WTC11 (cell line): Measurements from ENCODE around the gene PPOX. TPM values are rescaled to one million over a fixed set of nuclear protein-coding genes. Genes with fewer than 3 reads are reported as not detected.

Experiments
- ATAC-seq: fragments of 200-7000 bp; cut with Tn5 transposase; 2 replicates; pipeline ENCODE4 v1.10.0; 2021; ENCODE audit warnings: mild to moderate bottlenecking, moderate library complexity
- CTCF ChIA-PET: fragments of 300-600 bp; sonication (Branson Sonifier 250); formaldehyde crosslinking; loops from one replicate; lab custom pipeline; 2021; ENCODE audit warnings: antibody characterized with exemption; lab: Charles Lee
- POLR2A ChIA-PET: fragments of 350-600 bp; sonication (Branson Sonifier 250); formaldehyde crosslinking; loops from one replicate; lab custom pipeline; 2021; ENCODE audit warnings: antibody characterized with exemption; lab: Charles Lee
- DNase-seq: peaks from one replicate; pipeline ENCODE4 v3.0.0; 2021; ENCODE audit warnings: low spot score
- H3K27ac Mint-ChIP-seq: 2 replicates; pipeline ENCODE4 v1.8.0; 2021; ENCODE audit warnings: mixed read lengths
- H3K27me3 Mint-ChIP-seq: 2 replicates; pipeline ENCODE4 v1.8.0; 2021; ENCODE audit warnings: low read depth, mild to moderate bottlenecking, moderate library complexity, mixed read lengths
- H3K36me3 Mint-ChIP-seq: 2 replicates; pipeline ENCODE4 v1.8.0; 2021; ENCODE audit warnings: mixed read lengths
- H3K4me1 Mint-ChIP-seq: 2 replicates; pipeline ENCODE4 v1.8.0; 2022; ENCODE audit warnings: mixed read lengths
- H3K4me3 Mint-ChIP-seq: 2 replicates; pipeline ENCODE4 v1.8.0; 2021; ENCODE audit warnings: mild to moderate bottlenecking, moderate library complexity, mixed read lengths
- H3K9me3 Mint-ChIP-seq: 2 replicates; pipeline ENCODE4 v1.8.0; 2021; ENCODE audit warnings: mixed read lengths
- CBFB ChIP-seq: sonication (generic); formaldehyde crosslinking; IDR thresholded peaks from 2 replicates; pipeline ENCODE4 v1.8.1; 2022; ENCODE audit warnings: mild to moderate bottlenecking, low read depth, missing genetic modification reagents
- EMX1 ChIP-seq: fragments of 250-450 bp; sonication (Bioruptor Pico); IDR thresholded peaks from 2 replicates; pipeline ENCODE4 v1.8.0; 2021; ENCODE audit warnings: mild to moderate bottlenecking
- FOXP1 ChIP-seq: sonication (generic); formaldehyde crosslinking; IDR thresholded peaks from 2 replicates; pipeline ENCODE4 v1.8.0; 2022; ENCODE audit warnings: missing genetic modification reagents, mild to moderate bottlenecking, moderate library complexity, borderline replicate concordance
- HMGA2 ChIP-seq: fragments of 250-450 bp; sonication (Bioruptor Pico); IDR thresholded peaks from 2 replicates; pipeline ENCODE4 v1.4.0; 2021; ENCODE audit warnings: mild to moderate bottlenecking, moderate library complexity
- IRF2 ChIP-seq: sonication (generic); formaldehyde crosslinking; IDR thresholded peaks from 2 replicates; pipeline ENCODE4 v1.8.0; 2022; ENCODE audit warnings: low read depth, missing genetic modification reagents, borderline replicate concordance
- JAZF1 ChIP-seq: fragments of 250-450 bp; sonication (Bioruptor Pico); IDR thresholded peaks from 2 replicates; pipeline ENCODE4 v1.9.0; 2021; ENCODE audit warnings: moderate library complexity, mild to moderate bottlenecking, inconsistent platforms
- NFATC4 ChIP-seq: fragments of 250-450 bp; sonication (Bioruptor Pico); IDR thresholded peaks from 2 replicates; pipeline ENCODE4 v1.9.0; 2021; ENCODE audit warnings: mild to moderate bottlenecking
- NR3C1 ChIP-seq: sonication (generic); formaldehyde crosslinking; conservative IDR thresholded peaks from 2 replicates; pipeline ENCODE4 v1.8.1; 2023; ENCODE audit warnings: low read depth, mild to moderate bottlenecking, missing genetic modification reagents
- PRRX2 ChIP-seq: fragments of 250-450 bp; sonication (Bioruptor Pico); IDR thresholded peaks from 2 replicates; pipeline ENCODE4 v1.8.0; 2021; ENCODE audit warnings: mild to moderate bottlenecking
- RELA ChIP-seq: sonication (generic); formaldehyde crosslinking; IDR thresholded peaks from 2 replicates; pipeline ENCODE4 v1.8.1; 2022; ENCODE audit warnings: missing genetic modification reagents, mild to moderate bottlenecking, borderline replicate concordance
- TCF7 ChIP-seq: sonication (generic); formaldehyde crosslinking; IDR thresholded peaks from 2 replicates; pipeline ENCODE4 v1.8.0; 2022; ENCODE audit warnings: mild to moderate bottlenecking, low read depth, missing genetic modification reagents, moderate library complexity
- TP53 ChIP-seq: sonication (generic); formaldehyde crosslinking; IDR thresholded peaks from 2 replicates; pipeline ENCODE4 v1.8.1; 2023; ENCODE audit warnings: mild to moderate bottlenecking, missing genetic modification reagents
- ZNF232 ChIP-seq: sonication (generic); formaldehyde crosslinking; IDR thresholded peaks from 2 replicates; pipeline ENCODE4 v1.8.0; 2022; ENCODE audit warnings: mild to moderate bottlenecking, missing genetic modification reagents
- ZNF263 ChIP-seq: sonication (generic); formaldehyde crosslinking; IDR thresholded peaks from 2 replicates; pipeline ENCODE4 v1.8.1; 2022; ENCODE audit warnings: low read depth, mild to moderate bottlenecking, moderate library complexity, missing genetic modification reagents
- total RNA-seq: library from RNA; stranded (reverse); gene quantifications from 3 replicates; pipeline ENCODE4 v1.2.3, GENCODE V29; 2021
- TF ChIP-seq, protein P1 (sequence below): sonication (generic); formaldehyde crosslinking; IDR thresholded peaks from 2 replicates; pipeline ENCODE4 v1.8.0; 2022; ENCODE audit warnings: mild to moderate bottlenecking, missing genetic modification reagents
- TF ChIP-seq, protein P2 (sequence below): sonication (generic); formaldehyde crosslinking; IDR thresholded peaks from 2 replicates; pipeline ENCODE4 v1.8.0; 2022; ENCODE audit warnings: mild to moderate bottlenecking, missing genetic modification reagents
- TF ChIP-seq, protein P3 (sequence below): sonication (generic); formaldehyde crosslinking; IDR thresholded peaks from 2 replicates; pipeline ENCODE4 v1.8.1; 2022; ENCODE audit warnings: mild to moderate bottlenecking, missing genetic modification reagents, moderate library complexity, borderline replicate concordance
- TF ChIP-seq, protein P4 (sequence below): sonication (generic); formaldehyde crosslinking; IDR thresholded peaks from 2 replicates; pipeline ENCODE4 v1.8.1; 2023; ENCODE audit warnings: mild to moderate bottlenecking, missing genetic modification reagents
- TF ChIP-seq, protein P5 (sequence below): fragments of 250-450 bp; sonication (Bioruptor Pico); IDR thresholded peaks from 2 replicates; pipeline ENCODE4 v1.9.0; 2021; ENCODE audit warnings: moderate library complexity, mild to moderate bottlenecking, inconsistent platforms, borderline replicate concordance
- TF ChIP-seq, protein P6 (sequence below): sonication (generic); formaldehyde crosslinking; IDR thresholded peaks from 2 replicates; pipeline ENCODE4 v1.8.1; 2022; ENCODE audit warnings: low read depth, missing genetic modification reagents, borderline replicate concordance
- TF ChIP-seq, protein P7 (sequence below): fragments of 250-450 bp; sonication (Bioruptor Pico); IDR thresholded peaks from 2 replicates; pipeline ENCODE4 v2.1.2; 2022; ENCODE audit warnings: mild to moderate bottlenecking, moderate library complexity
- TF ChIP-seq, protein P8 (sequence below): sonication (generic); formaldehyde crosslinking; IDR thresholded peaks from 2 replicates; pipeline ENCODE4 v1.8.0; 2023; ENCODE audit warnings: missing genetic modification reagents
- TF ChIP-seq, protein P9 (sequence below): sonication (generic); formaldehyde crosslinking; conservative IDR thresholded peaks from 2 replicates; pipeline ENCODE4 v1.8.1; 2022; ENCODE audit warnings: mild to moderate bottlenecking, missing genetic modification reagents
- TF ChIP-seq, protein P10 (sequence below): sonication (generic); formaldehyde crosslinking; IDR thresholded peaks from 2 replicates; pipeline ENCODE4 v1.8.1; 2022; ENCODE audit warnings: mild to moderate bottlenecking, moderate library complexity, missing genetic modification reagents

The PPOX gene
- total RNA-seq, 1 experiment from 2014 or later, result 44.8 TPM

DNA sequence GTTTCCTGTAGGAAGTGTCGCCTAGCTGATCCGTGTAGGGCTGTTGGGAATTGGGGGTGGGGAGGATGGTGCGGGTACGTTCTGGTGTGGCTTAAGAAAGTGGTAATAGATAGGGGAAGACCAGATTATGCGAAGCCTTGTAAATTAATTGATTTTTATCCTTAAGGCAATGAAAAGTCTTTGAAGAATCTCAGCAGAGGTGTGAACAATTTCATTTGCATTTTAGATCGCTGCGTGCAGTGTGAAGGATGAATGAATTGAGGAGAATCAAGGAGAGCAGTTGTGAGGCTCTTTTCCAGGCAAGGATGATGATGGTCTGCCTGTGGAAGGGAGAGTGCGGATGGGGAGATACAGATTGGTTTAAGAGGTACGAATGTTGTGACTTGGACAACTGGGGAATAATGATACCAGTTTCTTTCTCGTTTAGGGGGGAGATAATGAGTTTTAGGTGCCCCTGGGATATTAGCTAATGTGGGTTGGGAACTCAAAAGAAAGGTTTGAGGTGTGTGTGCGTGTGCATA lies 32.9 kb upstream of the PPOX start:
- ATAC-seq (peak; percentile 12), DNase-seq (no peak)
- POLR2A ChIA-PET, result interaction anchor here (0.8 to 2.4 kb wide), 13 partner anchors 12 to 179 kb away, joined by 3 to 12 read pairs (median 5); partner anchors contain the start of genes F11R, ITLN2, NDUFS2 and NIT1
- Mint-ChIP-seq H3K36me3 (peaks cover 16% of the 10 kb centered on the region), H3K9me3 (no peaks in the 10 kb centered on the region), H3K27me3 (no peaks in the 10 kb centered on the region), H3K27ac (no peak overlapping the region), H3K4me1 (peaks cover 27% of the 10 kb centered on the region), H3K4me3 (no peak overlapping the region)
- TF ChIP-seq ZNF263 (no peak), ZNF232 (CRISPR knock-in tag) (no peak), TCF7 (no peak), FOXP1 (CRISPR knock-in tag) (no peak), TP53 (CRISPR knock-in tag) (no peak), IRF2 (CRISPR knock-in tag) (no peak), CBFB (CRISPR knock-in tag) (no peak), HMGA2 (CRISPR knock-in tag) (no peak), NFATC4 (CRISPR knock-in tag) (no peak)
- TF ChIP-seq, protein P1, sequence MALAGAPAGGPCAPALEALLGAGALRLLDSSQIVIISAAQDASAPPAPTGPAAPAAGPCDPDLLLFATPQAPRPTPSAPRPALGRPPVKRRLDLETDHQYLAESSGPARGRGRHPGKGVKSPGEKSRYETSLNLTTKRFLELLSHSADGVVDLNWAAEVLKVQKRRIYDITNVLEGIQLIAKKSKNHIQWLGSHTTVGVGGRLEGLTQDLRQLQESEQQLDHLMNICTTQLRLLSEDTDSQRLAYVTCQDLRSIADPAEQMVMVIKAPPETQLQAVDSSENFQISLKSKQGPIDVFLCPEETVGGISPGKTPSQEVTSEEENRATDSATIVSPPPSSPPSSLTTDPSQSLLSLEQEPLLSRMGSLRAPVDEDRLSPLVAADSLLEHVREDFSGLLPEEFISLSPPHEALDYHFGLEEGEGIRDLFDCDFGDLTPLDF (CRISPR knock-in tag), result no peak
- TF ChIP-seq, protein P2, sequence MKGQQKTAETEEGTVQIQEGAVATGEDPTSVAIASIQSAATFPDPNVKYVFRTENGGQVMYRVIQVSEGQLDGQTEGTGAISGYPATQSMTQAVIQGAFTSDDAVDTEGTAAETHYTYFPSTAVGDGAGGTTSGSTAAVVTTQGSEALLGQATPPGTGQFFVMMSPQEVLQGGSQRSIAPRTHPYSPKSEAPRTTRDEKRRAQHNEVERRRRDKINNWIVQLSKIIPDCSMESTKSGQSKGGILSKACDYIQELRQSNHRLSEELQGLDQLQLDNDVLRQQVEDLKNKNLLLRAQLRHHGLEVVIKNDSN (CRISPR knock-in tag), result no peak
- TF ChIP-seq, protein P3, sequence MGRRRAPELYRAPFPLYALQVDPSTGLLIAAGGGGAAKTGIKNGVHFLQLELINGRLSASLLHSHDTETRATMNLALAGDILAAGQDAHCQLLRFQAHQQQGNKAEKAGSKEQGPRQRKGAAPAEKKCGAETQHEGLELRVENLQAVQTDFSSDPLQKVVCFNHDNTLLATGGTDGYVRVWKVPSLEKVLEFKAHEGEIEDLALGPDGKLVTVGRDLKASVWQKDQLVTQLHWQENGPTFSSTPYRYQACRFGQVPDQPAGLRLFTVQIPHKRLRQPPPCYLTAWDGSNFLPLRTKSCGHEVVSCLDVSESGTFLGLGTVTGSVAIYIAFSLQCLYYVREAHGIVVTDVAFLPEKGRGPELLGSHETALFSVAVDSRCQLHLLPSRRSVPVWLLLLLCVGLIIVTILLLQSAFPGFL (CRISPR knock-in tag), result no peak
- TF ChIP-seq, protein P4, sequence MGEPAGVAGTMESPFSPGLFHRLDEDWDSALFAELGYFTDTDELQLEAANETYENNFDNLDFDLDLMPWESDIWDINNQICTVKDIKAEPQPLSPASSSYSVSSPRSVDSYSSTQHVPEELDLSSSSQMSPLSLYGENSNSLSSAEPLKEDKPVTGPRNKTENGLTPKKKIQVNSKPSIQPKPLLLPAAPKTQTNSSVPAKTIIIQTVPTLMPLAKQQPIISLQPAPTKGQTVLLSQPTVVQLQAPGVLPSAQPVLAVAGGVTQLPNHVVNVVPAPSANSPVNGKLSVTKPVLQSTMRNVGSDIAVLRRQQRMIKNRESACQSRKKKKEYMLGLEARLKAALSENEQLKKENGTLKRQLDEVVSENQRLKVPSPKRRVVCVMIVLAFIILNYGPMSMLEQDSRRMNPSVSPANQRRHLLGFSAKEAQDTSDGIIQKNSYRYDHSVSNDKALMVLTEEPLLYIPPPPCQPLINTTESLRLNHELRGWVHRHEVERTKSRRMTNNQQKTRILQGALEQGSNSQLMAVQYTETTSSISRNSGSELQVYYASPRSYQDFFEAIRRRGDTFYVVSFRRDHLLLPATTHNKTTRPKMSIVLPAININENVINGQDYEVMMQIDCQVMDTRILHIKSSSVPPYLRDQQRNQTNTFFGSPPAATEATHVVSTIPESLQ (CRISPR knock-in tag), result no peak
- TF ChIP-seq, protein P5, sequence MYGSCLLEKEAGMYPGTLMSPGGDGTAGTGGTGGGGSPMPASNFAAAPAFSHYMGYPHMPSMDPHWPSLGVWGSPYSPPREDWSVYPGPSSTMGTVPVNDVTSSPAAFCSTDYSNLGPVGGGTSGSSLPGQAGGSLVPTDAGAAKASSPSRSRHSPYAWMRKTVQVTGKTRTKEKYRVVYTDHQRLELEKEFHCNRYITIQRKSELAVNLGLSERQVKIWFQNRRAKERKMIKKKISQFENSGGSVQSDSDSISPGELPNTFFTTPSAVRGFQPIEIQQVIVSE, result no peak
- CTCF ChIA-PET, result interaction anchor here (0.5 to 4.8 kb wide), 11 partner anchors 8 to 452 kb away, joined by 3 to 18 read pairs (median 4); partner anchors contain the start of genes ITLN2, KLHDC9, NIT1 and PFDN2

DNA sequence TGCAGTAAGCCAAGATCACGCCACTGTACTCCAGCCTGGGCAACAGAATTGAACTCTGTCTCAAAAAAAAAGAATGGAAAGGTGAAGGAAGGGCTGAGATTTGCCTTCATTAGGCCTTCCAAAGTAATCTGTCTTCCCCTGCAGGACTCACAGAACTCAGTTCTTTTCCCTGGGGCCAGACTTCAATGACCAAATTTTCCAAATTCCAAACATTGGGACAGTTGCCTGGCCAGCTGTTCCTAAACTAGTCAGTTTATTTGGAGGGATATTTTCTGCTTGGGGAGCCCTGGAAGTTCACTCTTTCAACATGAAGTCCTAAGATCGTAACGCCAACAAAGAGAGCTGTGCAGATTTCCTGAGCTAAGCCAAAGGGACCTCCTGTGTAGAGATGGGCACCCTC lies 28.3 kb upstream of the PPOX start:
- no peak overlapping the region for H3K4me3 Mint-ChIP-seq
- peaks cover 8% of the 10 kb centered on the region for H3K4me1 Mint-ChIP-seq
- POLR2A ChIA-PET, result no interaction called here
- peak overlapping the region; percentile 20; the same call in 1 of the 2 replicates for H3K27ac Mint-ChIP-seq
- CTCF ChIA-PET, result interaction anchor here (0.6 to 2.7 kb wide), 3 partner anchors 66 to 407 kb away, joined by 3 to 17 read pairs (median 4); no protein-coding TSS in a partner anchor
- H3K27me3 Mint-ChIP-seq, result no peaks in the 10 kb centered on the region
- H3K36me3 Mint-ChIP-seq, result peaks cover 4% of the 10 kb centered on the region; the same call in 1 of the 2 replicates
- no peak for ATAC-seq
- no peaks in the 10 kb centered on the region for H3K9me3 Mint-ChIP-seq
- no peak for DNase-seq
- TF ChIP-seq, protein P6, sequence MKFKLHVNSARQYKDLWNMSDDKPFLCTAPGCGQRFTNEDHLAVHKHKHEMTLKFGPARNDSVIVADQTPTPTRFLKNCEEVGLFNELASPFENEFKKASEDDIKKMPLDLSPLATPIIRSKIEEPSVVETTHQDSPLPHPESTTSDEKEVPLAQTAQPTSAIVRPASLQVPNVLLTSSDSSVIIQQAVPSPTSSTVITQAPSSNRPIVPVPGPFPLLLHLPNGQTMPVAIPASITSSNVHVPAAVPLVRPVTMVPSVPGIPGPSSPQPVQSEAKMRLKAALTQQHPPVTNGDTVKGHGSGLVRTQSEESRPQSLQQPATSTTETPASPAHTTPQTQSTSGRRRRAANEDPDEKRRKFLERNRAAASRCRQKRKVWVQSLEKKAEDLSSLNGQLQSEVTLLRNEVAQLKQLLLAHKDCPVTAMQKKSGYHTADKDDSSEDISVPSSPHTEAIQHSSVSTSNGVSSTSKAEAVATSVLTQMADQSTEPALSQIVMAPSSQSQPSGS (CRISPR knock-in tag), result no peak
- TF ChIP-seq NFATC4 (CRISPR knock-in tag) (no peak), RELA (CRISPR knock-in tag) (no peak), EMX1 (CRISPR knock-in tag) (no peak), IRF2 (CRISPR knock-in tag) (no peak), PRRX2 (CRISPR knock-in tag) (no peak), JAZF1 (CRISPR knock-in tag) (no peak), NR3C1 (CRISPR knock-in tag) (no peak), ZNF263 (no peak)
- TF ChIP-seq, protein P7, sequence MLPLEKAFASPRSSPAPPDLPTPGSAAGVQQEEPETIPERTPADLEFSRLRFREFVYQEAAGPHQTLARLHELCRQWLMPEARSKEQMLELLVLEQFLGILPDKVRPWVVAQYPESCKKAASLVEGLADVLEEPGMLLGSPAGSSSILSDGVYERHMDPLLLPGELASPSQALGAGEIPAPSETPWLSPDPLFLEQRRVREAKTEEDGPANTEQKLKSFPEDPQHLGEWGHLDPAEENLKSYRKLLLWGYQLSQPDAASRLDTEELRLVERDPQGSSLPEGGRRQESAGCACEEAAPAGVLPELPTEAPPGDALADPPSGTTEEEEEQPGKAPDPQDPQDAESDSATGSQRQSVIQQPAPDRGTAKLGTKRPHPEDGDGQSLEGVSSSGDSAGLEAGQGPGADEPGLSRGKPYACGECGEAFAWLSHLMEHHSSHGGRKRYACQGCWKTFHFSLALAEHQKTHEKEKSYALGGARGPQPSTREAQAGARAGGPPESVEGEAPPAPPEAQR (CRISPR knock-in tag), result no peak
- TF ChIP-seq, protein P8, sequence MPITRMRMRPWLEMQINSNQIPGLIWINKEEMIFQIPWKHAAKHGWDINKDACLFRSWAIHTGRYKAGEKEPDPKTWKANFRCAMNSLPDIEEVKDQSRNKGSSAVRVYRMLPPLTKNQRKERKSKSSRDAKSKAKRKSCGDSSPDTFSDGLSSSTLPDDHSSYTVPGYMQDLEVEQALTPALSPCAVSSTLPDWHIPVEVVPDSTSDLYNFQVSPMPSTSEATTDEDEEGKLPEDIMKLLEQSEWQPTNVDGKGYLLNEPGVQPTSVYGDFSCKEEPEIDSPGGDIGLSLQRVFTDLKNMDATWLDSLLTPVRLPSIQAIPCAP (CRISPR knock-in tag), result no peak
- TF ChIP-seq, protein P9, sequence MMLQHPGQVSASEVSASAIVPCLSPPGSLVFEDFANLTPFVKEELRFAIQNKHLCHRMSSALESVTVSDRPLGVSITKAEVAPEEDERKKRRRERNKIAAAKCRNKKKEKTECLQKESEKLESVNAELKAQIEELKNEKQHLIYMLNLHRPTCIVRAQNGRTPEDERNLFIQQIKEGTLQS, result no peak
- TF ChIP-seq, protein P10, sequence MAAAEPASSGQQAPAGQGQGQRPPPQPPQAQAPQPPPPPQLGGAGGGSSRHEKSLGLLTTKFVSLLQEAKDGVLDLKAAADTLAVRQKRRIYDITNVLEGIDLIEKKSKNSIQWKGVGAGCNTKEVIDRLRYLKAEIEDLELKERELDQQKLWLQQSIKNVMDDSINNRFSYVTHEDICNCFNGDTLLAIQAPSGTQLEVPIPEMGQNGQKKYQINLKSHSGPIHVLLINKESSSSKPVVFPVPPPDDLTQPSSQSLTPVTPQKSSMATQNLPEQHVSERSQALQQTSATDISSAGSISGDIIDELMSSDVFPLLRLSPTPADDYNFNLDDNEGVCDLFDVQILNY (CRISPR knock-in tag), result no peak
